HEK293T (cell line): Measurements from ENCODE around the gene GATAD2B.

Source experiments
- BHLHE40 ChIP-seq: fragments of 450-650 bp; IDR thresholded peaks from 2 replicates; pipeline ENCODE4 v1.6.1; 2016; ENCODE audit warnings: mild to moderate bottlenecking, moderate library complexity, borderline replicate concordance
- CTBP1 ChIP-seq: fragments of 450-650 bp; IDR thresholded peaks from 2 replicates; pipeline ENCODE4 v1.6.1; 2016; ENCODE audit warnings: borderline replicate concordance
- ELF4 ChIP-seq: fragments of 450-650 bp; IDR thresholded peaks from 2 replicates; pipeline ENCODE4 v1.6.1; 2017; ENCODE audit warnings: antibody characterized with exemption
- FOXA1 ChIP-seq: fragments of 450-650 bp; IDR thresholded peaks from 2 replicates; pipeline ENCODE4 v1.6.1; 2016; ENCODE audit warnings: mild to moderate bottlenecking
- FOXK2 ChIP-seq: fragments of 450-650 bp; IDR thresholded peaks from 2 replicates; pipeline ENCODE4 v1.6.1; 2016; ENCODE audit warnings: mild to moderate bottlenecking
- FOXM1 ChIP-seq: fragments of 450-650 bp; IDR thresholded peaks from 2 replicates; pipeline ENCODE4 v1.6.1; 2017; ENCODE audit warnings: mild to moderate bottlenecking, borderline replicate concordance
- NFRKB ChIP-seq: fragments of 450-650 bp; IDR thresholded peaks from 2 replicates; pipeline ENCODE4 v1.6.1; 2016; ENCODE audit warnings: mild to moderate bottlenecking, moderate library complexity
- SP1 ChIP-seq: fragments of 450-650 bp; IDR thresholded peaks from 2 replicates; pipeline ENCODE4 v1.6.1; 2017
- SUZ12 ChIP-seq: fragments of 450-650 bp; IDR thresholded peaks from 2 replicates; pipeline ENCODE4 v1.6.1; 2016; ENCODE audit warnings: mild to moderate bottlenecking
- TARDBP ChIP-seq: fragments of 450-650 bp; IDR thresholded peaks from 2 replicates; pipeline ENCODE4 v1.6.1; 2016
- TF ChIP-seq, protein P1 (sequence below): fragments of 450-650 bp; IDR thresholded peaks from 2 replicates; pipeline ENCODE4 v1.6.1; 2016

DNA sequence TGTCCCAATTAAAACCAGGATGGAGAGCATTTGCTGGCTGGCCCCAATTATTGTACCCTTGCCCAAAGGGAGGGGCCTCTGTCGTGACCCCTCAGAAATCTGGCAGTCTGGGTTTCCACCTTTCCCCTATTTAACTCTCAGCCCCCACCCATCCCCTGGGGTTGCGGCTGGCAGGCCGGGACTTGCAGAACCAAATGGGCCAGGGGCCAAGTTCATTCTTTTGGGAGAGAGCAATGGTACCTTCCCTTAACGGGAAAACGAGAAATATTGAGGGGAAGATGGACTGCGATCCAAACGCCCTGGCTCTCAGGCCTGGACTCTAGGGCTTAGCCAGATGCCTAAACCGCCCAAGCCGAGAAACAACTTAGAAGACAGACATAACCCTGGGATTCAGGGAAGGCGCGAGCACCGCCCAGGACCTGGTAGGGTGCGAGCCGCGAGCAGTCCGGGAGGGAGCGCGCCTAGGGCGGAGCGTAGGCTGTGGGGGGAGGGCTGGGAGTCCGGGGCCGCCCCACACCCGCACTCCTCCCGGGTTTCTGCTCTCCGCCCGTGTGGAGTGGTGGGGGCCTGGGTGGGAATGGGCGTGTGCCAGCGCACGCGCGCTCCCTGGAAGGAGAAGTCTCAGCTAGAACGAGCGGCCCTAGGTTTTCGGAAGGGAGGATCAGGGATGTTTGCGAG lies 147.9 kb downstream of the GATAD2B start, which contains the start of gene SLC27A3:
- TF ChIP-seq FOXM1 (no peak), FOXK2 (no peak), SUZ12 (no peak), BHLHE40 (no peak), NFRKB (no peak), ELF4 (no peak), CTBP1 (no peak), TARDBP (no peak), FOXA1 (no peak), SP1 (no peak)
- TF ChIP-seq, protein P1, sequence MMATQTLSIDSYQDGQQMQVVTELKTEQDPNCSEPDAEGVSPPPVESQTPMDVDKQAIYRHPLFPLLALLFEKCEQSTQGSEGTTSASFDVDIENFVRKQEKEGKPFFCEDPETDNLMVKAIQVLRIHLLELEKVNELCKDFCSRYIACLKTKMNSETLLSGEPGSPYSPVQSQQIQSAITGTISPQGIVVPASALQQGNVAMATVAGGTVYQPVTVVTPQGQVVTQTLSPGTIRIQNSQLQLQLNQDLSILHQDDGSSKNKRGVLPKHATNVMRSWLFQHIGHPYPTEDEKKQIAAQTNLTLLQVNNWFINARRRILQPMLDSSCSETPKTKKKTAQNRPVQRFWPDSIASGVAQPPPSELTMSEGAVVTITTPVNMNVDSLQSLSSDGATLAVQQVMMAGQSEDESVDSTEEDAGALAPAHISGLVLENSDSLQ: no peak
